ENCODE results near the gene ARF3. TPM values are rescaled to one million over a fixed set of nuclear protein-coding genes. Genes with fewer than 3 reads are reported as not detected.

ARF3 gene
- total and polyA plus RNA-seq, 2 of the 13 experiments (the other 11 are each of a cell fraction or from before 2014, with no cell fraction given): 53.8 to 57.9 TPM

DNA sequence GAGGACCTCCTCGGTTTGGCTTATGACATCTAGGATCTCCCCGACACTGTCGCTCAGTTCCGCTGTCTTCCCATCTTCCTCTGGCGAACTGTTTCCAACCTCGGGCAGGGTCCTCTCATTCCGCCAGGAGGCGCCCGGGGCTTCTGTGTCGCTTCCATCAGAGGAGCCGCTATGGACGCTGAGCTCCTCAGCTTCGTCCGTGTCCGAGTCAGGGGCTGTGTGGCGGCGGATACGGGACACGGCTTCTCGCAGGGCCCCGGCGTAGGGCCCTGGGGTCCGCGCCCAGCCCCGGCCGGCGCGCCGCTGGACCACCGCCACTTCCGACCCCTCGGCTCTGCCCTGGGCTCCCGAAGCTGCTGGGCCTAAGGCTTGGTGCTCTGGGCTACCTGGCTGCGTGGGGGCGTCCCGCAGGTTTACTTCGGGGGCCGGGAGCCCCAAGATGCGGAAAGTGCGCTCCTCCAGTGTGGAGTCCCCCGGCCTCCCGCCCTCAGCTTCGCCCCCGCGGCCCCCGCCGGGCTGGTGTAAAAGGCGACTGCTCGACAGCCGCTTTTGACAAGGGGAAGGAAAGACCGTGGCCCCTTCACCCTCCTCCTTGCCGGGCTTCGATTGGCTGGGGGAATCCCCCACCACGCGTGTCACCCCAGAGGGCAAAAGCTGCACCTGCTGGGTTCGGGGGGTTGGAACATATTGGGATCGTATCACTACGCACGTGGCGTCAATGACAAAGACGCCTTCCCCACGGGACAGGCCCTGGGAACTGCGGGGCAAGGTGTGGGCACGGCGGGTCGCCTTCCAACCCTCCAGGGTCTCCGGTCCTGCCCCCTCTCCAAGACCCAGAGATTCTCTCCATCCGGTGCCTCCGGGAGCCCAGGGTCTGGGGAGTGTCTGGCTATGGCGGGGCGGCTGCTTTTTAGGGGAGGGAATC lies 39.8 kb upstream of the ARF3 start (continued):
- TF ChIP-seq, protein P1, sequence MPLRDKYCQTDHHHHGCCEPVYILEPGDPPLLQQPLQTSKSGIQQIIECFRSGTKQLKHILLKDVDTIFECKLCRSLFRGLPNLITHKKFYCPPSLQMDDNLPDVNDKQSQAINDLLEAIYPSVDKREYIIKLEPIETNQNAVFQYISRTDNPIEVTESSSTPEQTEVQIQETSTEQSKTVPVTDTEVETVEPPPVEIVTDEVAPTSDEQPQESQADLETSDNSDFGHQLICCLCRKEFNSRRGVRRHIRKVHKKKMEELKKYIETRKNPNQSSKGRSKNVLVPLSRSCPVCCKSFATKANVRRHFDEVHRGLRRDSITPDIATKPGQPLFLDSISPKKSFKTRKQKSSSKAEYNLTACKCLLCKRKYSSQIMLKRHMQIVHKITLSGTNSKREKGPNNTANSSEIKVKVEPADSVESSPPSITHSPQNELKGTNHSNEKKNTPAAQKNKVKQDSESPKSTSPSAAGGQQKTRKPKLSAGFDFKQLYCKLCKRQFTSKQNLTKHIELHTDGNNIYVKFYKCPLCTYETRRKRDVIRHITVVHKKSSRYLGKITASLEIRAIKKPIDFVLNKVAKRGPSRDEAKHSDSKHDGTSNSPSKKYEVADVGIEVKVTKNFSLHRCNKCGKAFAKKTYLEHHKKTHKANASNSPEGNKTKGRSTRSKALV (CRISPR knock-in tag; IDR thresholded peaks at IDR 0.05): peak; percentile 33; the same call in 1 of the 2 replicates
- TF ChIP-seq KDM2A (CRISPR knock-in tag; IDR thresholded peaks at IDR 0.05; ENCODE audit: borderline replicate concordance, low read depth): peak; percentile 68; the same call in 1 of the 2 replicates
- TF ChIP-seq, protein P2, sequence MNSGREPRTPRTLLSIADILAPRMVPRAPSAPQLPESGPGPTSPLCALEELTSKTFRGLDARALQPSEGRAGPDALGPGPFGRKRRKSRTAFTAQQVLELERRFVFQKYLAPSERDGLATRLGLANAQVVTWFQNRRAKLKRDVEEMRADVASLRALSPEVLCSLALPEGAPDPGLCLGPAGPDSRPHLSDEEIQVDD (CRISPR knock-in tag; IDR thresholded peaks at IDR 0.05; ENCODE audit: borderline replicate concordance): no peak
- TF ChIP-seq ZNF224 (CRISPR knock-in tag; IDR thresholded peaks at IDR 0.05): 0 out of 2 replicates have a peak, but pooled peaks have one; percentile 24
- TF ChIP-seq HDAC2 (CRISPR knock-in tag; IDR thresholded peaks at IDR 0.05): 0 out of 2 replicates have a peak, but pooled peaks have one; percentile 14
- no peak for TF ChIP-seq ATF3 (CRISPR knock-in tag; IDR thresholded peaks at IDR 0.05)
- 0 out of 2 replicates have a peak, but pooled peaks have one; percentile 8 for TF ChIP-seq ARID5B (CRISPR knock-in tag; IDR thresholded peaks at IDR 0.05)
- TF ChIP-seq, protein P3, sequence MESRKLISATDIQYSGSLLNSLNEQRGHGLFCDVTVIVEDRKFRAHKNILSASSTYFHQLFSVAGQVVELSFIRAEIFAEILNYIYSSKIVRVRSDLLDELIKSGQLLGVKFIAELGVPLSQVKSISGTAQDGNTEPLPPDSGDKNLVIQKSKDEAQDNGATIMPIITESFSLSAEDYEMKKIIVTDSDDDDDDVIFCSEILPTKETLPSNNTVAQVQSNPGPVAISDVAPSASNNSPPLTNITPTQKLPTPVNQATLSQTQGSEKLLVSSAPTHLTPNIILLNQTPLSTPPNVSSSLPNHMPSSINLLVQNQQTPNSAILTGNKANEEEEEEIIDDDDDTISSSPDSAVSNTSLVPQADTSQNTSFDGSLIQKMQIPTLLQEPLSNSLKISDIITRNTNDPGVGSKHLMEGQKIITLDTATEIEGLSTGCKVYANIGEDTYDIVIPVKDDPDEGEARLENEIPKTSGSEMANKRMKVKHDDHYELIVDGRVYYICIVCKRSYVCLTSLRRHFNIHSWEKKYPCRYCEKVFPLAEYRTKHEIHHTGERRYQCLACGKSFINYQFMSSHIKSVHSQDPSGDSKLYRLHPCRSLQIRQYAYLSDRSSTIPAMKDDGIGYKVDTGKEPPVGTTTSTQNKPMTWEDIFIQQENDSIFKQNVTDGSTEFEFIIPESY (CRISPR knock-in tag; IDR thresholded peaks at IDR 0.05): 0 out of 2 replicates have a peak, but pooled peaks have one; percentile 14
- no peak for TF ChIP-seq ZNF720 (CRISPR knock-in tag; IDR thresholded peaks at IDR 0.05)
- TF ChIP-seq, protein P4, sequence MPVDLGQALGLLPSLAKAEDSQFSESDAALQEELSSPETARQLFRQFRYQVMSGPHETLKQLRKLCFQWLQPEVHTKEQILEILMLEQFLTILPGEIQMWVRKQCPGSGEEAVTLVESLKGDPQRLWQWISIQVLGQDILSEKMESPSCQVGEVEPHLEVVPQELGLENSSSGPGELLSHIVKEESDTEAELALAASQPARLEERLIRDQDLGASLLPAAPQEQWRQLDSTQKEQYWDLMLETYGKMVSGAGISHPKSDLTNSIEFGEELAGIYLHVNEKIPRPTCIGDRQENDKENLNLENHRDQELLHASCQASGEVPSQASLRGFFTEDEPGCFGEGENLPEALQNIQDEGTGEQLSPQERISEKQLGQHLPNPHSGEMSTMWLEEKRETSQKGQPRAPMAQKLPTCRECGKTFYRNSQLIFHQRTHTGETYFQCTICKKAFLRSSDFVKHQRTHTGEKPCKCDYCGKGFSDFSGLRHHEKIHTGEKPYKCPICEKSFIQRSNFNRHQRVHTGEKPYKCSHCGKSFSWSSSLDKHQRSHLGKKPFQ (CRISPR knock-in tag; IDR thresholded peaks at IDR 0.05; ENCODE audit: insufficient replicate concordance): peak; percentile 39
- TF ChIP-seq TFAP4 (IDR thresholded peaks at IDR 0.05; ENCODE audit: borderline replicate concordance, low read depth): no peak
- no peak for TF ChIP-seq FIP1L1 (IDR thresholded peaks at IDR 0.05; ENCODE audit: borderline replicate concordance, insufficient read depth, low read depth, low read length)
- no peak for TF ChIP-seq ZNF549 (CRISPR knock-in tag; IDR thresholded peaks at IDR 0.05)
- 0 out of 2 replicates have a peak, but pooled peaks have one; percentile 37 for TF ChIP-seq ZKSCAN8 (CRISPR knock-in tag; IDR thresholded peaks at IDR 0.05; ENCODE audit: borderline replicate concordance)

Measured in HepG2 (cell line).